ENCODE data around the gene BASP1. TPM values are rescaled to one million over a fixed set of nuclear protein-coding genes. Genes with fewer than 3 reads are reported as not detected.
"Not testable (repeated sequence)": the region's sequence is repeated elsewhere in the genome, so short reads cannot be mapped to it uniquely, and the experiment has no call there.

BASP1 gene
- polyA plus RNA-seq, 1 donor = 26.3 TPM

GRCh38 chr5:17312358-17312757 lies 94.9 kb downstream of the BASP1 start:
- no peaks in the 10 kb centered on the region for H3K36me3 ChIP-seq (ENCODE audit: control insufficient read depth, insufficient read depth, low read length)
- H3K27ac ChIP-seq (ENCODE audit: low read length) = no peak overlapping the region
- H3K4me3 ChIP-seq (ENCODE audit: low read length) = no peak overlapping the region
- DNase-seq = no peak
- WGBS (ENCODE audit: insufficient coverage, low lambda C conversion rate) = no CpG with 5 or more reads among the region's 4 CpGs
- no peaks in the 10 kb centered on the region for H3K27me3 ChIP-seq (ENCODE audit: control insufficient read depth, insufficient read depth, low read length)
- no peaks in the 10 kb centered on the region for H3K9me3 ChIP-seq (ENCODE audit: control insufficient read depth, low read depth, low read length)
- H3K4me1 ChIP-seq (ENCODE audit: control insufficient read depth, insufficient read depth, low read length) = no peaks in the 10 kb centered on the region

- WGBS (ENCODE audit: insufficient coverage, low lambda C conversion rate) = 87% methylated on average over 2 of the region's 5 CpGs
- DNase-seq = no peak
- Histone ChIP-seq H3K27ac (ENCODE audit: low read length) (no peak overlapping the region), H3K4me1 (ENCODE audit: control insufficient read depth, insufficient read depth, low read length) (no peaks in the 10 kb centered on the region), H3K9me3 (ENCODE audit: control insufficient read depth, low read depth, low read length) (no peaks in the 10 kb centered on the region), H3K27me3 (ENCODE audit: control insufficient read depth, insufficient read depth, low read length) (no peaks in the 10 kb centered on the region), H3K36me3 (ENCODE audit: control insufficient read depth, insufficient read depth, low read length) (no peaks in the 10 kb centered on the region), H3K4me3 (ENCODE audit: low read length) (no peak overlapping the region)
These were observed 97.6 kb downstream of the BASP1 start for GRCh38 chr5:17314907-17315471.

GRCh38 chr5:17315710-17316221 lies 98.3 kb downstream of the BASP1 start:
- WGBS (ENCODE audit: insufficient coverage, low lambda C conversion rate) = 80% methylated on average over 1 of the region's 11 CpGs
- Histone ChIP-seq H3K27me3 (ENCODE audit: control insufficient read depth, insufficient read depth, low read length) (no peaks in the 10 kb centered on the region), H3K36me3 (ENCODE audit: control insufficient read depth, insufficient read depth, low read length) (no peaks in the 10 kb centered on the region)

GRCh38 chr5:17316970-17317459 lies 99.6 kb downstream of the BASP1 start:
- H3K27ac ChIP-seq (ENCODE audit: low read length) = no peak overlapping the region
- H3K9me3 ChIP-seq (ENCODE audit: control insufficient read depth, low read depth, low read length) = no peaks in the 10 kb centered on the region
- H3K36me3 ChIP-seq (ENCODE audit: control insufficient read depth, insufficient read depth, low read length) = no peaks in the 10 kb centered on the region
- no peak for DNase-seq
- no peaks in the 10 kb centered on the region for H3K27me3 ChIP-seq (ENCODE audit: control insufficient read depth, insufficient read depth, low read length)
- H3K4me1 ChIP-seq (ENCODE audit: control insufficient read depth, insufficient read depth, low read length) = no peaks in the 10 kb centered on the region
- no peak overlapping the region for H3K4me3 ChIP-seq (ENCODE audit: low read length)
- 70% methylated on average over 2 of the region's 6 CpGs for WGBS (ENCODE audit: insufficient coverage, low lambda C conversion rate)

More at GRCh38 chr5:17315710-17316221, 98.3 kb downstream of the BASP1 start:
- DNase-seq = no peak
- Histone ChIP-seq H3K4me1 (ENCODE audit: control insufficient read depth, insufficient read depth, low read length) (no peaks in the 10 kb centered on the region), H3K27ac (ENCODE audit: low read length) (no peak overlapping the region), H3K9me3 (ENCODE audit: control insufficient read depth, low read depth, low read length) (no peaks in the 10 kb centered on the region), H3K4me3 (ENCODE audit: low read length) (no peak overlapping the region)

- H3K36me3 ChIP-seq (ENCODE audit: control insufficient read depth, insufficient read depth, low read length) = no peaks in the 10 kb centered on the region
- H3K4me1 ChIP-seq (ENCODE audit: control insufficient read depth, insufficient read depth, low read length) = no peaks in the 10 kb centered on the region
- 90% methylated on average over 3 of the region's 5 CpGs for WGBS (ENCODE audit: insufficient coverage, low lambda C conversion rate)
- H3K4me3 ChIP-seq (ENCODE audit: low read length) = no peak overlapping the region
- no peak overlapping the region for H3K27ac ChIP-seq (ENCODE audit: low read length)
- no peaks in the 10 kb centered on the region for H3K9me3 ChIP-seq (ENCODE audit: control insufficient read depth, low read depth, low read length)
- H3K27me3 ChIP-seq (ENCODE audit: control insufficient read depth, insufficient read depth, low read length) = no peaks in the 10 kb centered on the region
- DNase-seq = no peak
These were observed 100.0 kb downstream of the BASP1 start for GRCh38 chr5:17317473-17317872.

GRCh38 chr5:17319095-17319494 lies 101.7 kb downstream of the BASP1 start:
- not testable (repeated sequence) for H3K27ac ChIP-seq (ENCODE audit: low read length); H3K4me3 ChIP-seq (ENCODE audit: low read length); H3K27me3 ChIP-seq (ENCODE audit: control insufficient read depth, insufficient read depth, low read length); H3K9me3 ChIP-seq (ENCODE audit: control insufficient read depth, low read depth, low read length); DNase-seq; H3K36me3 ChIP-seq (ENCODE audit: control insufficient read depth, insufficient read depth, low read length); H3K4me1 ChIP-seq (ENCODE audit: control insufficient read depth, insufficient read depth, low read length)
- no CpG with 5 or more reads among the region's 3 CpGs for WGBS (ENCODE audit: insufficient coverage, low lambda C conversion rate)

GRCh38 chr5:17325770-17326599 lies 108.6 kb downstream of the BASP1 start:
- 33% methylated on average over 1 of the region's 3 CpGs for WGBS (ENCODE audit: insufficient coverage, low lambda C conversion rate)
- Histone ChIP-seq H3K36me3 (ENCODE audit: control insufficient read depth, insufficient read depth, low read length) (no peaks in the 10 kb centered on the region), H3K9me3 (ENCODE audit: control insufficient read depth, low read depth, low read length) (no peaks in the 10 kb centered on the region), H3K4me3 (ENCODE audit: low read length) (no peak overlapping the region), H3K4me1 (ENCODE audit: control insufficient read depth, insufficient read depth, low read length) (peaks cover 5% of the 10 kb centered on the region), H3K27ac (ENCODE audit: low read length) (no peak overlapping the region), H3K27me3 (ENCODE audit: control insufficient read depth, insufficient read depth, low read length) (no peaks in the 10 kb centered on the region)
- DNase-seq = no peak
